GM23248 (cell line): ENCODE measurements around the gene EI24.

Experiments
- EZH2 ChIP-seq: fragments of 200-600 bp; sonication (generic); IDR thresholded peaks from 2 replicates; pipeline ENCODE4 v1.6.1; 2018; ENCODE audit warnings: antibody characterized with exemption, mild to moderate bottlenecking; ENCODE audit not compliant: insufficient read depth, poor library complexity, severe bottlenecking
- EZH2phosphoT487 ChIP-seq: fragments of 200-600 bp; sonication (generic); IDR thresholded peaks from 2 replicates; pipeline ENCODE4 v1.6.1; 2018; ENCODE audit warnings: antibody characterized with exemption, moderate library complexity, mild to moderate bottlenecking, low read depth; ENCODE audit not compliant: insufficient read depth

DNA sequence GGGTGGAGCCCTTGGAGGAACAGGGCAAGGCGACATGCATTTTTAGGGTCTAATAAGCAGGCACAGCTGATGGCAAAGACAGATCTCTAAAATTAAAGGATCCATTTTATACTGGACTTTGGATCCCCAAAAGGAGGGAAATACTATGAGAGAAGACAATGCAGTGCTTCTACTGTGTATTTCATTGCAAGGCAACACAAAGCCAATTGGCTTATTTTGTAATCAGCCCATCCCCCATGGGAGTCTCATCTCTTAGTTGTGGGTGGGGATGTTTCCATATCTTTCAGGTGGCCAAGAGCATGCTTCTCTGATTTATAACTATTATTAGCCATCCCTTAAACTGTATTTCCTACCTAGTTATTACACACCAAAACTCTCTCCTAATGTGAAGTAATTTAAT, 18.5 kb upstream of the EI24 start:
- TF ChIP-seq EZH2, result no peak
- no peak for TF ChIP-seq EZH2phosphoT487
